Kidney epithelial cell (primary cell): ENCODE measurements around the gene CLTB. TPM values are rescaled to one million over a fixed set of nuclear protein-coding genes. Genes with fewer than 3 reads are reported as not detected.

Source experiments
- DNase-seq: peaks from one replicate; pipeline ENCODE4 v3.0.0-alpha.2; 2010; ENCODE audit warnings: low read depth
- H3K27me3 ChIP-seq: 2 replicates; pipeline ENCODE4 v1.6.0; 2011; ENCODE audit warnings: low read length; ENCODE audit not compliant: control insufficient read depth, insufficient read depth
- H3K36me3 ChIP-seq: 2 replicates; pipeline ENCODE4 v1.5.1; 2011; ENCODE audit warnings: low read length; ENCODE audit not compliant: control insufficient read depth, insufficient read depth
- H3K4me3 ChIP-seq: 2 replicates; pipeline ENCODE4 v1.5.1; 2011; ENCODE audit warnings: low read depth, mild to moderate bottlenecking, control low read depth, low read length
- total RNA-seq: library from RNA; depleted of rRNA; stranded (reverse); fragments of >200 nt; gene quantifications from 2 replicates; pipeline ENCODE4 v1.2.3, GENCODE V29; 2015
- TF ChIP-seq, protein P1 (sequence below): IDR thresholded peaks from 2 replicates; pipeline ENCODE4 v1.5.1; 2011; ENCODE audit warnings: mild to moderate bottlenecking, moderate library complexity, low read length, control low read depth, inconsistent platforms; ENCODE audit not compliant: insufficient read depth, poor library complexity, severe bottlenecking

CLTB gene, protein sequence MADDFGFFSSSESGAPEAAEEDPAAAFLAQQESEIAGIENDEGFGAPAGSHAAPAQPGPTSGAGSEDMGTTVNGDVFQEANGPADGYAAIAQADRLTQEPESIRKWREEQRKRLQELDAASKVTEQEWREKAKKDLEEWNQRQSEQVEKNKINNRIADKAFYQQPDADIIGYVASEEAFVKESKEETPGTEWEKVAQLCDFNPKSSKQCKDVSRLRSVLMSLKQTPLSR
- total RNA-seq: 163 and 172 TPM in 2 replicates

DNA sequence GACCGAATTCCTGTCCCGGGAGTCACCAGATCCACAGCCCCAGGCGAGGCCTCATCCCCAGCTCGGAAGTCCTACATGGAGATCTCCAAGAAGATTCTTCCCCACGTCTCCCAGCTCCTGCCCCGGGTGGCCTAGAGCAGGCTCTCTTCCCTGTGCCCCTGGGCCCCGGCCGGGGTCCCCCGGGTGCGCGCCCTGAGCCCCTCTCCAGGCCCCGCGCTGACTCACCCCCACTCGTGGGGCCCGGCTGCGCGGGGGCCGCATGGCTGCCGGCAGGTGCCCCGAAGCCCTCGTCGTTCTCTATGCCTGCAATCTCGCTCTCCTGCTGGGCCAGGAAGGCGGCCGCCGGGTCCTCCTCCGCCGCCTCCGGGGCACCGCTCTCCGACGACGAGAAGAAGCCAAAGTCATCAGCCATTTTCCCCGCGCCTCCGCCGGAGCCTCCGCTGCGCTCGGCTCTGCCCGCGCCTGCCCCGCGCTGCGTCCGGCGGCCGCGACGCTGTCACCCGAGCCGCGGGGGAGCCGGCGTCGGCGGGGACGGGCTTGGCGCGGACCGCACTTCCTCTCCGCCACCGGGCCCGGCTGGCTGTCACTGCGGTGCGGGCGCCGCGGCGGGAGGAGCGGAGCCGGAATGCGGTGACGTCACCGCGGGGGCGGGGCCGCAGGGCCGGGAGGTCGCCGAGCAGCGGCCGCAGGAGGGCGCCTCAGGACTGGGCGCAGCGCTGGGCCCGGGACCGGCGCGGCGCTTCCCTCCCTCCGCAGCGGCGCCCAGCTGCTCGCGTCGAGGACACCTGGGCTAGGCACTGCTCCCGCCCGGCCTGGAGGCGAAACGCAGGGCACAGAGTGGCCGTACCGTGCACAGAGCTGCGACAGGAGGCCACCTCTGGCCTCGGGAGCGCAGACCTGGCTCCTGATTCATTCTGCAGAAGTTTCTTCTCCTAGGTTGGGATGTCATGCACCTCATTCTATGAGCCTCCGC lies at the start of gene CLTB:
Gene CLTB, minus strand, starts transcription at position 588 of the 973 bp plus-strand sequence. Its CDS starts 176 bp downstream, at position 412.
- TF ChIP-seq, protein P1, sequence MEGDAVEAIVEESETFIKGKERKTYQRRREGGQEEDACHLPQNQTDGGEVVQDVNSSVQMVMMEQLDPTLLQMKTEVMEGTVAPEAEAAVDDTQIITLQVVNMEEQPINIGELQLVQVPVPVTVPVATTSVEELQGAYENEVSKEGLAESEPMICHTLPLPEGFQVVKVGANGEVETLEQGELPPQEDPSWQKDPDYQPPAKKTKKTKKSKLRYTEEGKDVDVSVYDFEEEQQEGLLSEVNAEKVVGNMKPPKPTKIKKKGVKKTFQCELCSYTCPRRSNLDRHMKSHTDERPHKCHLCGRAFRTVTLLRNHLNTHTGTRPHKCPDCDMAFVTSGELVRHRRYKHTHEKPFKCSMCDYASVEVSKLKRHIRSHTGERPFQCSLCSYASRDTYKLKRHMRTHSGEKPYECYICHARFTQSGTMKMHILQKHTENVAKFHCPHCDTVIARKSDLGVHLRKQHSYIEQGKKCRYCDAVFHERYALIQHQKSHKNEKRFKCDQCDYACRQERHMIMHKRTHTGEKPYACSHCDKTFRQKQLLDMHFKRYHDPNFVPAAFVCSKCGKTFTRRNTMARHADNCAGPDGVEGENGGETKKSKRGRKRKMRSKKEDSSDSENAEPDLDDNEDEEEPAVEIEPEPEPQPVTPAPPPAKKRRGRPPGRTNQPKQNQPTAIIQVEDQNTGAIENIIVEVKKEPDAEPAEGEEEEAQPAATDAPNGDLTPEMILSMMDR: no peak

DNA sequence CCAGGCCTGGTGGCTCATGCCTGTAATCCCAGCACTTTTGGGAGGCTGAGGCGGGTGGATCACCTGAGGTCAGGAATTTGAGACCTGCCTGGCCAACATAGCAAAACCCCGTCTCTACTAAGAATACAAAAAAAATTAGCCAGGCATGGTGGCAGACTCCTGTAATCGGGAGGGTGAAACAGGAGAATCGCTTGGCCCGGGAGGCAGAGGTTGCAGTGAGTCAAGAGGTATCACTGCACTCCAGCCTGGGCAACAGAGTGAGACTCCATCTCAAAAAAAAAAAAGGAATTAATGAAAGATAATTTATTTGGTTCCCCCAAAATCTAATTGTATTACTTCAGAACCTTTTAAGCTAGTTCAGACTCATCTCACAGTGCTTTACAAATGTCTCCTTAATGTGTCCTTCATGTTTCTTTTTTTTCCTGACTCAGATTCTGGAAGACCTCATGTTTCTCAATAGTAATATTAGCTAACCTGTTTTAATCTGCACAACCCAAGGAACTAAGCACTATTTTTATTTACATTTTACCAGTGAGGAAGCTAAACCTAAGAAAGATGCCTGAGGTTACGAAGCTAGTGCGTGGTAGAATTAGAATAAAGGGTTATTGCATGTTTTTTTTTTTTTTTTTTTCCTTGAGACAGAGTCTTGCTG lies 46.9 kb upstream of the CLTB start:
- TF ChIP-seq, protein P1: no peak
- no peaks in the 10 kb centered on the region for H3K36me3 ChIP-seq
- H3K27me3 ChIP-seq: no peaks in the 10 kb centered on the region

More for the DNA sequence above, at the start of gene CLTB:
- peak within 1 kb of the TSS; percentile 70 for H3K4me3 ChIP-seq
- no peaks in the 10 kb centered on the region for H3K27me3 ChIP-seq
- no peak for DNase-seq
- H3K36me3 ChIP-seq: no peaks in the 10 kb centered on the region

DNA sequence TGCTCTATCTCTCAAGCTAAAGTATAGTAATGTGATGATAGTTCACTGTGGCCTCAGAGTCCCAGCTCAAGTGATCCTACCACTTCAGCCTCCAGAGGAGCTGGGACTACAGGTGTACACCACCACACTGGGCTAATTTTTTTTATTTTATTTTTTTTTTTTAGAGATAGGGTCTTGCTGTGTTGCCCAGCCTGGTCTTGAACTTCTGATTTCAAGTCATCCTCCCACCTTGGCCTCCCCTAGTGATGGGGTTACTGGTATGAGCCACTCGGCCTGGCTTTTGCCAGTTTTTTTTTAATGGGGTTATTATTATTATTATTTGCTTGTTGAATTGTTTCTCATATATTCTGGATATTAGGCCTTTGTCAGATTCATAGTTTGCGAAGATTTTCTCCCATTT lies 45.0 kb upstream of the CLTB start:
- H3K27me3 ChIP-seq: no peaks in the 10 kb centered on the region
- no peak for DNase-seq
- TF ChIP-seq, protein P1: no peak
- H3K36me3 ChIP-seq: no peaks in the 10 kb centered on the region
- H3K4me3 ChIP-seq: no peak overlapping the region

More for the DNA sequence above, 46.9 kb upstream of the CLTB start:
- H3K4me3 ChIP-seq: no peak overlapping the region
- no peak for DNase-seq

DNA sequence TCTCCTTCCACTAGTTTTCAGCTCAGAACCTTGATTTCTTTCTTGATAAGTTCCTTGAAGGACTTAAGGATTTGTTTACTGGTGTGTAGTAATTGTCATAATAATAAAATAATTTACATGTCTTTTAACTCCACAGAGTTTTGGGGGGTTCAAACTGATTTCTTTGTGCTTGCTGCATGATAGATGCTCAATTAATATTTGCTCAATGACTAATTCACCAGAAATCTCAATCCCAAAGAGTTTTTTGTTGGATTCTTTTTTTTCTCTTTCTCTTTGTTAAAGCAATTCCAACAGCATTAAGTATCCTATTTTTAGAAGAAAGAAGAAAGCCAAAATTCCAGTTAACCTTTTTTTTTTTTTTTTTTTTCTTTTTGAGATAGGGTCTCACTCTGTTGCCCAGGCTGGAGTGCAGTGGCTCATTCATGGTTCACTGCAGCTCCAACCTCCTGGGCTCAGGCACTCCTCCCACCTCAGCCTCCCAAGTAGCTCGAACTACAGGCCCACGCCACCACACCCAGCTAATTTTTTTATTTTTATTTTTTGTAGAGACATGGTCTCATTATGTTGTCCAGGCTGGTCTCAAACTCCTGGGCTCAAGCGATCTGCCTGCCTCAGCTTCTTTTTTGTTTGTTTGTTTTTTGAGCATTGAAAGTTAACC lies 42.7 kb upstream of the CLTB start:
- TF ChIP-seq, protein P1: no peak
- no peaks in the 10 kb centered on the region for H3K36me3 ChIP-seq
- H3K27me3 ChIP-seq: no peaks in the 10 kb centered on the region
- DNase-seq: no peak
- H3K4me3 ChIP-seq: no peak overlapping the region

DNA sequence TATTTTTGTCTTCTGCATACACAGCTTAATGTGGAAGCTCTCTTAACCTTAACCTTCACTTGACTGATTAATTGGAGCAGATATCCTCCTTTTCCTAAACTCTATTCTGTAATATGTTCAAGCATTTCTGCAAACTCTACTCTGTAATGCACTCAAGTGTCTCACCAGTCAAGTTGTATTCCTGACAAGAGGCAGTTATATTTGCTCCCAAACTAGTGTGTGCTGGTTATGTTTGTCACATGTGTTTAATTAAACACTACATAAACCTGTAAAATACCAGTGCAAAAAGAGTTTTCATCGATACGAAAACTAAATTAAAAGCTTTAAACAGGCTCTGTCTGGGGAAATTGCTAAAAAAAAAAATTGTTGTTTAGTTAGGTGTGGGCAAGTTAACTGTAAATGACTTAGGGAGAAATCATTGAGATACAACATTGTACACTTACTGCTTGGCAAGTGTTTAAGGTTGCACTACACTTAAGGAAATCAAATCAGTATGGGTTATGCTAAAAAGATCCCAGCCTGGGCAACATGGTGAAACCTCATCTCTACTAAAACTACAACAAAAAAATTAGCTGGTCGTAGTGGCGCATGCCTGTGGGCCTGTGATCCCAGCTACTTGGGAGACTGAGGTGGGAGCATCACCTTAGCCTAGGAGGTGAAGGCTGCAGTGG lies 38.5 kb upstream of the CLTB start:
- TF ChIP-seq, protein P1: no peak
- H3K36me3 ChIP-seq: no peaks in the 10 kb centered on the region
- no peak overlapping the region for H3K4me3 ChIP-seq
- H3K27me3 ChIP-seq: no peaks in the 10 kb centered on the region
- DNase-seq: no peak
